ENCODE data around the gene GPC5. TPM values are rescaled to one million over a fixed set of nuclear protein-coding genes. Genes with fewer than 3 reads are reported as not detected.

Gene GPC5
- total and polyA plus RNA-seq, 9 of the 15 experiments (the other 6 are each of a cell fraction or from before 2014, with no cell fraction given): 0.18 to 0.27 TPM; not detected in 7

DNA sequence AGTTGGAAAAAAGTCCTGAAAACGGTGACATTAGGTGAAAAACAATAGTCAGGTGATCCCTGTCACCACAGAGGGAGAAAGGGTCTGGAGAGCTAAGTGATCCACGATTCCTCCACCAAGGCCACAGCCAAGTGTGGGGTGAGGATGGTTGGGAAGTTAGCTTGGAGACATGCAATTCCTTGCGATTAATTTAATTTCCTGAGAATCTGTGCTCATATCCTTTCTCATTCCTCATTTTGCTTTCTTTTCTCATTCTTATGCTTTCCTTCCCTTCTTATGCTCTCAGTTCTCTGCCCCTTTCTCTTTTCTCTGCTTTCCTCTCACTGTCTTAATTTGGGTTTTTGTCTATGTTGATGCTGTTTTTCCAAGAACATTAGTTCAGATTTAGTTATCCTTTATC, 68.8 kb downstream of the GPC5 start:
- Histone ChIP-seq H2AFZ (ENCODE audit: low read depth, low read length) (no peak overlapping the region), H3K9me1 (ENCODE audit: control insufficient read depth, insufficient read depth, low read length) (no peaks in the 10 kb centered on the region), H3K9ac (ENCODE audit: insufficient read depth in 1 of 2, low read depth in 2 of 2, low read length in 2 of 2) (no peak overlapping the region), H3K27ac (ENCODE audit: extremely low read depth, low read depth, low read length) (no peak overlapping the region), H3K4me1 (replicated peaks in 1 of 2; ENCODE audit: control insufficient read depth in 2 of 2, insufficient read depth in 2 of 2, low read length in 2 of 2) (no peaks in the 10 kb centered on the region), H3K4me3 (no peak overlapping the region), H3K79me2 (ENCODE audit: control insufficient read depth, insufficient read depth, low read length) (no peaks in the 10 kb centered on the region), H3K27me3 (ENCODE audit: control insufficient read depth in 2 of 2, insufficient read depth in 2 of 2, low read length in 2 of 2) (no peaks in the 10 kb centered on the region), H3K4me2 (ENCODE audit: insufficient read depth, low read length) (no peak overlapping the region), H3K9me3 (replicated peaks; ENCODE audit: control insufficient read depth, insufficient read depth, low read depth, low read length) (no peaks in the 10 kb centered on the region), H3K36me3 (ENCODE audit: control insufficient read depth, insufficient read depth, low read length) (no peaks in the 10 kb centered on the region), H4K20me1 (replicated peaks; ENCODE audit: control insufficient read depth, insufficient read depth, low read length) (no peaks in the 10 kb centered on the region)
- no peak for FAIRE-seq
- no TSS peak for BruUV-seq (replicated peaks)
- in situ Hi-C loops (cut with MboI) (no loop called here), intact Hi-C loops (cut with micrococcal nuclease) (no loop called here)
- ATAC-seq: no peak
- DNase-seq (ENCODE audit: extremely low read depth in 1 of 4, low spot score in 3 of 4): no peak
- 3% methylated on average over 3 of the region's 3 CpGs for WGBS (ENCODE audit: insufficient coverage, low coverage, missing lambda C conversion rate)
- ChIA-PET POLR2A (no interaction called here), CTCF (ENCODE audit: low intra/inter-chr PET ratio) (no interaction called here)
- no peak for TF ChIP-seq ZNF253 (CRISPR knock-in tag; conservative IDR thresholded peaks at IDR 0.05)
- no peak for TF ChIP-seq ASH1L (IDR thresholded peaks at IDR 0.05; ENCODE audit: borderline replicate concordance, low read depth, partially characterized antibody)
- TF ChIP-seq, protein P1, sequence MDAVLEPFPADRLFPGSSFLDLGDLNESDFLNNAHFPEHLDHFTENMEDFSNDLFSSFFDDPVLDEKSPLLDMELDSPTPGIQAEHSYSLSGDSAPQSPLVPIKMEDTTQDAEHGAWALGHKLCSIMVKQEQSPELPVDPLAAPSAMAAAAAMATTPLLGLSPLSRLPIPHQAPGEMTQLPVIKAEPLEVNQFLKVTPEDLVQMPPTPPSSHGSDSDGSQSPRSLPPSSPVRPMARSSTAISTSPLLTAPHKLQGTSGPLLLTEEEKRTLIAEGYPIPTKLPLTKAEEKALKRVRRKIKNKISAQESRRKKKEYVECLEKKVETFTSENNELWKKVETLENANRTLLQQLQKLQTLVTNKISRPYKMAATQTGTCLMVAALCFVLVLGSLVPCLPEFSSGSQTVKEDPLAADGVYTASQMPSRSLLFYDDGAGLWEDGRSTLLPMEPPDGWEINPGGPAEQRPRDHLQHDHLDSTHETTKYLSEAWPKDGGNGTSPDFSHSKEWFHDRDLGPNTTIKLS (IDR thresholded peaks at IDR 0.05; ENCODE audit: borderline replicate concordance, low read depth): no peak
- TF ChIP-seq ARID1B (IDR thresholded peaks at IDR 0.05): no peak
- no peak for TF ChIP-seq ESRRA (IDR thresholded peaks at IDR 0.05; ENCODE audit: borderline replicate concordance, low read depth)
- no peak for TF ChIP-seq CHCHD3 (CRISPR knock-in tag; IDR thresholded peaks at IDR 0.05)
- TF ChIP-seq TRIM28 (IDR thresholded peaks at IDR 0.05): no peak
- no peak for TF ChIP-seq SIRT6 (IDR thresholded peaks at IDR 0.05; ENCODE audit: low read depth, low read length)
- TF ChIP-seq BRD4 (IDR thresholded peaks at IDR 0.05): no peak
- TF ChIP-seq E2F6 (IDR thresholded peaks at IDR 0.05; ENCODE audit: borderline replicate concordance in 1 of 2, extremely low read depth in 1 of 2, insufficient read depth in 1 of 2, insufficient read length in 1 of 2, low read depth in 1 of 2, low read length in 1 of 2, poor library complexity in 1 of 2, severe bottlenecking in 1 of 2): no peak
- no peak for TF ChIP-seq EWSR1 (IDR thresholded peaks at IDR 0.05; ENCODE audit: borderline replicate concordance, low read depth, partially characterized antibody)
- TF ChIP-seq RFX1 (IDR thresholded peaks at IDR 0.05): no peak
- no peak for TF ChIP-seq ZFP30 (CRISPR knock-in tag; IDR thresholded peaks at IDR 0.05; ENCODE audit: borderline replicate concordance)
